ENCODE results near the gene ARHGAP18. TPM values are rescaled to one million over a fixed set of nuclear protein-coding genes. Genes with fewer than 3 reads are reported as not detected.

The ARHGAP18 gene
- total and polyA plus RNA-seq, 2 experiments from 2014 or later: 4.3 to 5.0 TPM

DNA sequence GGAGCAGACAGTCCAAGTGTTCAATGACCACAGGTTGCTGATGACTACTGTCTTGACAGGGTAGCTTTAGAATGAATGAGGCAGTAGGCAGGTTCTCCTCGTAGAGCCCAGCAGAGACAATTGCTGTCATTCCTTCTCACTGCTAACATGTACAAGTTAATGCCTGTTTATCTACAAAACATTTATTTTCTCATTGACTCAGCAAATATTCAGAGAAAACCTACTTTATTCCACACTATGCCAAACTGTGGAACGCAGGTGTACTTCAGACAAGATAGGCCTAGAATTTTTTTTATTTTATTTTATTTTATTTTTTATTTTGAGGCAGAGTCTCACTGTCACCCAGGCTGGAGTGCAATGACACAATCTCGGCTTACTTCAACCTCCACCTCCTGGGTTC is 50.8 kb downstream of the ARHGAP18 start:
- H3K27me3 Mint-ChIP-seq (ENCODE audit: insufficient read depth, low read depth, poor library complexity): peaks cover 3% of the 10 kb centered on the region
- H3K9me3 Mint-ChIP-seq: no peaks in the 10 kb centered on the region
- H3K4me3 ChIP-seq: no peak overlapping the region
- H3K4me3 Mint-ChIP-seq: no peak overlapping the region
- no peaks in the 10 kb centered on the region for H3K36me3 Mint-ChIP-seq (ENCODE audit: low read depth)
- ATAC-seq (no peak), DNase-seq (ENCODE audit: low spot score) (no peak)
- H4K20me1 ChIP-seq (replicated peaks; ENCODE audit: insufficient read depth): no peaks in the 10 kb centered on the region
- H3K36me3 ChIP-seq (ENCODE audit: insufficient read depth): no peaks in the 10 kb centered on the region
- no peak for TF ChIP-seq EZH2 (IDR thresholded peaks at IDR 0.05; ENCODE audit: low read depth, unreplicated experiment)
- TF ChIP-seq ZNF114 (CRISPR knock-in tag; IDR thresholded peaks at IDR 0.05): no peak
- no peak for TF ChIP-seq CREB1 (CRISPR knock-in tag; IDR thresholded peaks at IDR 0.05; ENCODE audit: low read depth)
- TF ChIP-seq, protein P1, sequence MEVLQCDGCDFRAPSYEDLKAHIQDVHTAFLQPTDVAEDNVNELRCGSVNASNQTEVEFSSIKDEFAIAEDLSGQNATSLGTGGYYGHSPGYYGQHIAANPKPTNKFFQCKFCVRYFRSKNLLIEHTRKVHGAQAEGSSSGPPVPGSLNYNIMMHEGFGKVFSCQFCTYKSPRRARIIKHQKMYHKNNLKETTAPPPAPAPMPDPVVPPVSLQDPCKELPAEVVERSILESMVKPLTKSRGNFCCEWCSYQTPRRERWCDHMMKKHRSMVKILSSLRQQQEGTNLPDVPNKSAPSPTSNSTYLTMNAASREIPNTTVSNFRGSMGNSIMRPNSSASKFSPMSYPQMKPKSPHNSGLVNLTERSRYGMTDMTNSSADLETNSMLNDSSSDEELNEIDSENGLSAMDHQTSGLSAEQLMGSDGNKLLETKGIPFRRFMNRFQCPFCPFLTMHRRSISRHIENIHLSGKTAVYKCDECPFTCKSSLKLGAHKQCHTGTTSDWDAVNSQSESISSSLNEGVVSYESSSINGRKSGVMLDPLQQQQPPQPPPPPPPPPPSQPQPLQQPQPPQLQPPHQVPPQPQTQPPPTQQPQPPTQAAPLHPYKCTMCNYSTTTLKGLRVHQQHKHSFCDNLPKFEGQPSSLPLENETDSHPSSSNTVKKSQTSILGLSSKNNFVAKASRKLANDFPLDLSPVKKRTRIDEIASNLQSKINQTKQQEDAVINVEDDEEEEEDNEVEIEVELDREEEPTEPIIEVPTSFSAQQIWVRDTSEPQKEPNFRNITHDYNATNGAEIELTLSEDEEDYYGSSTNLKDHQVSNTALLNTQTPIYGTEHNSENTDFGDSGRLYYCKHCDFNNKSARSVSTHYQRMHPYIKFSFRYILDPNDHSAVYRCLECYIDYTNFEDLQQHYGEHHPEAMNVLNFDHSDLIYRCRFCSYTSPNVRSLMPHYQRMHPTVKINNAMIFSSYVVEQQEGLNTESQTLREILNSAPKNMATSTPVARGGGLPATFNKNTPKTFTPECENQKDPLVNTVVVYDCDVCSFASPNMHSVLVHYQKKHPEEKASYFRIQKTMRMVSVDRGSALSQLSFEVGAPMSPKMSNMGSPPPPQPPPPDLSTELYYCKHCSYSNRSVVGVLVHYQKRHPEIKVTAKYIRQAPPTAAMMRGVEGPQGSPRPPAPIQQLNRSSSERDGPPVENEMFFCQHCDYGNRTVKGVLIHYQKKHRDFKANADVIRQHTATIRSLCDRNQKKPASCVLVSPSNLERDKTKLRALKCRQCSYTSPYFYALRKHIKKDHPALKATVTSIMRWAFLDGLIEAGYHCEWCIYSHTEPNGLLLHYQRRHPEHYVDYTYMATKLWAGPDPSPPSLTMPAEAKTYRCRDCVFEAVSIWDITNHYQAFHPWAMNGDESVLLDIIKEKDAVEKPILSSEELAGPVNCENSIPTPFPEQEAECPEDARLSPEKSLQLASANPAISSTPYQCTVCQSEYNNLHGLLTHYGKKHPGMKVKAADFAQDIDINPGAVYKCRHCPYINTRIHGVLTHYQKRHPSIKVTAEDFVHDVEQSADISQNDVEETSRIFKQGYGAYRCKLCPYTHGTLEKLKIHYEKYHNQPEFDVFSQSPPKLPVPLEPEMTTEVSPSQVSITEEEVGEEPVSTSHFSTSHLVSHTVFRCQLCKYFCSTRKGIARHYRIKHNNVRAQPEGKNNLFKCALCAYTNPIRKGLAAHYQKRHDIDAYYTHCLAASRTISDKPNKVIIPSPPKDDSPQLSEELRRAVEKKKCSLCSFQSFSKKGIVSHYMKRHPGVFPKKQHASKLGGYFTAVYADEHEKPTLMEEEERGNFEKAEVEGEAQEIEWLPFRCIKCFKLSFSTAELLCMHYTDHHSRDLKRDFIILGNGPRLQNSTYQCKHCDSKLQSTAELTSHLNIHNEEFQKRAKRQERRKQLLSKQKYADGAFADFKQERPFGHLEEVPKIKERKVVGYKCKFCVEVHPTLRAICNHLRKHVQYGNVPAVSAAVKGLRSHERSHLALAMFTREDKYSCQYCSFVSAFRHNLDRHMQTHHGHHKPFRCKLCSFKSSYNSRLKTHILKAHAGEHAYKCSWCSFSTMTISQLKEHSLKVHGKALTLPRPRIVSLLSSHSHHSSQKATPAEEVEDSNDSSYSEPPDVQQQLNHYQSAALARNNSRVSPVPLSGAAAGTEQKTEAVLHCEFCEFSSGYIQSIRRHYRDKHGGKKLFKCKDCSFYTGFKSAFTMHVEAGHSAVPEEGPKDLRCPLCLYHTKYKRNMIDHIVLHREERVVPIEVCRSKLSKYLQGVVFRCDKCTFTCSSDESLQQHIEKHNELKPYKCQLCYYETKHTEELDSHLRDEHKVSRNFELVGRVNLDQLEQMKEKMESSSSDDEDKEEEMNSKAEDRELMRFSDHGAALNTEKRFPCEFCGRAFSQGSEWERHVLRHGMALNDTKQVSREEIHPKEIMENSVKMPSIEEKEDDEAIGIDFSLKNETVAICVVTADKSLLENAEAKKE (CRISPR knock-in tag; IDR thresholded peaks at IDR 0.05): no peak
- TF ChIP-seq, protein P2, sequence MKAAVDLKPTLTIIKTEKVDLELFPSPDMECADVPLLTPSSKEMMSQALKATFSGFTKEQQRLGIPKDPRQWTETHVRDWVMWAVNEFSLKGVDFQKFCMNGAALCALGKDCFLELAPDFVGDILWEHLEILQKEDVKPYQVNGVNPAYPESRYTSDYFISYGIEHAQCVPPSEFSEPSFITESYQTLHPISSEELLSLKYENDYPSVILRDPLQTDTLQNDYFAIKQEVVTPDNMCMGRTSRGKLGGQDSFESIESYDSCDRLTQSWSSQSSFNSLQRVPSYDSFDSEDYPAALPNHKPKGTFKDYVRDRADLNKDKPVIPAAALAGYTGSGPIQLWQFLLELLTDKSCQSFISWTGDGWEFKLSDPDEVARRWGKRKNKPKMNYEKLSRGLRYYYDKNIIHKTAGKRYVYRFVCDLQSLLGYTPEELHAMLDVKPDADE (IDR thresholded peaks at IDR 0.05): no peak
- no peak for TF ChIP-seq JUNB (IDR thresholded peaks at IDR 0.05; ENCODE audit: unreplicated experiment)
- H3K27ac Mint-ChIP-seq: no peak overlapping the region
- H3F3A ChIP-seq (replicated peaks; ENCODE audit: low read depth): no peaks in the 10 kb centered on the region
- no peak overlapping the region for H2AFZ ChIP-seq
- H3K4me1 ChIP-seq (ENCODE audit: insufficient read depth): no peaks in the 10 kb centered on the region
- H3K9me2 ChIP-seq (ENCODE audit: insufficient read depth): 0 out of 2 replicates have a peak, but pooled peaks cover 3% of the 10 kb centered on the region
- H3K27ac ChIP-seq (ENCODE audit: low read depth): no peak overlapping the region
- H3K4me2 ChIP-seq: no peak overlapping the region
- peaks cover 8% of the 10 kb centered on the region for H3K4me1 Mint-ChIP-seq
- no peaks in the 10 kb centered on the region for H3K79me2 ChIP-seq (replicated peaks; ENCODE audit: insufficient read depth)
- no peaks in the 10 kb centered on the region for H3K27me3 ChIP-seq (ENCODE audit: insufficient read depth)
